Activated naive CD4-positive, alpha-beta T cell treated with anti-CD3 and anti-CD28 coated beads for 36 hours (primary cell): ENCODE measurements around the gene MMP20. TPM values are rescaled to one million over a fixed set of nuclear protein-coding genes. Genes with fewer than 3 reads are reported as not detected.

Experiments used
- CTCF ChIA-PET: fragments of 350-600 bp; sonication (Branson Sonifier 250); formaldehyde crosslinking; loops from one replicate; lab custom pipeline; 2021; ENCODE audit warnings: antibody characterized with exemption; lab: Charles Lee
- DNase-seq: peaks from one replicate; pipeline ENCODE4 v3.0.0-alpha.2; 2020
- H3K27ac Mint-ChIP-seq: one replicate; pipeline ENCODE4 v1.8.0; 2021; ENCODE audit warnings: mild to moderate bottlenecking, mixed read lengths
- H3K27me3 Mint-ChIP-seq: one replicate; pipeline ENCODE4 v1.8.0; 2021; ENCODE audit warnings: low read depth, mixed read lengths
- H3K36me3 Mint-ChIP-seq: one replicate; pipeline ENCODE4 v1.8.0; 2021; ENCODE audit warnings: low read depth, mixed read lengths
- H3K4me1 Mint-ChIP-seq: one replicate; pipeline ENCODE4 v1.8.0; 2021; ENCODE audit warnings: low read depth, mixed read lengths
- H3K4me3 Mint-ChIP-seq: one replicate; pipeline ENCODE4 v1.8.0; 2021; ENCODE audit warnings: mild to moderate bottlenecking, moderate library complexity, mixed read lengths
- H3K9me3 Mint-ChIP-seq: one replicate; pipeline ENCODE4 v1.8.0; 2021; ENCODE audit warnings: mixed read lengths
- intact Hi-C: fragments of 100-400 bp; cut with micrococcal nuclease; formaldehyde crosslinking; loops from one replicate; pipeline ENCODE4 v1.15.1; 2023
- total RNA-seq, 2 experiments: library from RNA; stranded (reverse); gene quantifications; one replicate each; pipeline ENCODE4 v1.2.3, GENCODE V29; 2021

MMP20 gene
- total RNA-seq, 2 experiments from 2014 or later, result not detected

GRCh38 chr11:102620179-102620578 is 5.0 kb downstream of the MMP20 start:
- Mint-ChIP-seq H3K4me1 (no peaks in the 10 kb centered on the region), H3K4me3 (no peak overlapping the region), H3K36me3 (no peaks in the 10 kb centered on the region), H3K27ac (no peak overlapping the region), H3K9me3 (no peaks in the 10 kb centered on the region), H3K27me3 (peaks cover 6% of the 10 kb centered on the region)
- DNase-seq, result no peak
- CTCF ChIA-PET, result interaction anchor here (1.2 to 1.3 kb wide), 2 partner anchors 46 to 279 kb away, joined by 3 to 4 read pairs; no protein-coding TSS in a partner anchor
- intact Hi-C loops, result no loop called here

DNA sequence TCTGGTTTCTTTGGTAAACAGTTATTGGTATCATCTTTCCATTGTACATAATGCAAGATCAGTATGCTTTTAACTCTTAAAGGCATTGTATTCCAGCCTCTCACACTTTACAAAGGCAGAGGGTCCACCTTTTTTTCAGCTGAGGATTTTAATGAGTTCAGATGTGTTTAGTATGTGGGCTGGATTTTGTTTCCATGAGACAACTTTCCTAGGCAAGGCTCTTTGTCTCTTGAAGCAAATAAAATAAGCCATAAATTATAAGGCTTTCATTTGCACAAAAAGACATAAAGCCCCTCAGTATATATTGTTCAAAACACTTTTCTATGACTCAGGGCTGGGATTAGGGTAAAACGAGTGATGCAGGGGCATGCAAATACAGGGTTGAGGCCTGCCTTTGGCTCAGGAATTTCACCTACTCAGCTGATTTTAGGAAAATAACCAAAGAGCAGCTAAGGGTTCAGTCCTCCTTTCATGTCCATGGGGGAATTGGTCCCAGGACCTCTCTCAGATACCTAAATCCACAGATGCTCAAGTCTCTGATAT is 7.6 kb downstream of the MMP20 start:
- no peak for DNase-seq
- no peak overlapping the region for H3K27ac Mint-ChIP-seq
- CTCF ChIA-PET, result interaction anchor here (6.3 kb wide), 1 partner anchor 121 kb away, joined by 52 read pairs; no protein-coding TSS in a partner anchor
- H3K4me3 Mint-ChIP-seq, result no peak overlapping the region
- peaks cover 4% of the 10 kb centered on the region for H3K4me1 Mint-ChIP-seq
- intact Hi-C loops, result no loop called here
- no peaks in the 10 kb centered on the region for H3K36me3 Mint-ChIP-seq
- H3K9me3 Mint-ChIP-seq, result no peaks in the 10 kb centered on the region
- H3K27me3 Mint-ChIP-seq, result peaks cover 4% of the 10 kb centered on the region

- H3K9me3 Mint-ChIP-seq, result no peaks in the 10 kb centered on the region
- no peak overlapping the region for H3K4me3 Mint-ChIP-seq
- peaks cover 12% of the 10 kb centered on the region for H3K4me1 Mint-ChIP-seq
- no peaks in the 10 kb centered on the region for H3K36me3 Mint-ChIP-seq
- intact Hi-C loops, result no loop called here
- no peak for DNase-seq
- CTCF ChIA-PET, result interaction anchor here (0.8 to 6.3 kb wide), 6 partner anchors 50 to 274 kb away, joined by 3 to 52 read pairs (median 4); no protein-coding TSS in a partner anchor
- H3K27me3 Mint-ChIP-seq, result peaks cover 2% of the 10 kb centered on the region
- H3K27ac Mint-ChIP-seq, result no peak overlapping the region
These were observed 9.2 kb downstream of the MMP20 start for GRCh38 chr11:102615894-102616432.

GRCh38 chr11:102615077-102615893 is 9.8 kb downstream of the MMP20 start:
- intact Hi-C loops, result no loop called here
- H3K9me3 Mint-ChIP-seq, result no peaks in the 10 kb centered on the region
- H3K27me3 Mint-ChIP-seq, result peaks cover 2% of the 10 kb centered on the region
- no peaks in the 10 kb centered on the region for H3K36me3 Mint-ChIP-seq
- H3K4me1 Mint-ChIP-seq, result peaks cover 13% of the 10 kb centered on the region
- CTCF ChIA-PET, result interaction anchor here (0.6 to 6.3 kb wide), 9 partner anchors 51 to 321 kb away, joined by 3 to 52 read pairs (median 23); no protein-coding TSS in a partner anchor
- H3K27ac Mint-ChIP-seq, result no peak overlapping the region
- no peak overlapping the region for H3K4me3 Mint-ChIP-seq
- DNase-seq, result no peak

DNA sequence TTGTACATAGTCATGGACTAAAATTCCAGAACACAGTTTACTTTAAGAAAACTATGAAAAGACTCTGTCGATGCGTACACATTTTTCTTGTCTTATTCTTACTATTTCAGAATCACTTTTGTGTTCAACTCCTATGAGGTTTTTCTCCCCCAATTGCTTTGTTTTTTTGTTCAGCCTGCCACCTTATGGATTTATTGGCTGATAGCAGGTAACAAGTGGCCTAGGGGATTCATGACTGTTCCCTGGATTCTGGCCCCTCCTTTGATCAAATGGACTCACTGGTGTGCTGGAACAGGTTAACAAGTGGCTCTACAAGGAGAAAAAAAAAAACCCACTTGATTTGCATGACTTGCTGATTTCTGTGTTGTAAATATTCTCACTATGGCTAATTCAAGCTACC is 10.6 kb downstream of the MMP20 start:
- intact Hi-C loops, result loop anchor here (5.0 kb wide), 3 partner anchors 92 to 347 kb away; partner anchors contain the start of gene TMEM123
- no peak overlapping the region for H3K27ac Mint-ChIP-seq
- no peak overlapping the region for H3K4me3 Mint-ChIP-seq
- CTCF ChIA-PET, result interaction anchor here (0.6 to 6.3 kb wide), 20 partner anchors 10 to 608 kb away, joined by 3 to 52 read pairs (median 10); partner anchors contain the start of gene MMP20
- no peaks in the 10 kb centered on the region for H3K36me3 Mint-ChIP-seq
- H3K27me3 Mint-ChIP-seq, result no peaks in the 10 kb centered on the region
- peaks cover 13% of the 10 kb centered on the region for H3K4me1 Mint-ChIP-seq
- no peaks in the 10 kb centered on the region for H3K9me3 Mint-ChIP-seq
- DNase-seq, result no peak

DNA sequence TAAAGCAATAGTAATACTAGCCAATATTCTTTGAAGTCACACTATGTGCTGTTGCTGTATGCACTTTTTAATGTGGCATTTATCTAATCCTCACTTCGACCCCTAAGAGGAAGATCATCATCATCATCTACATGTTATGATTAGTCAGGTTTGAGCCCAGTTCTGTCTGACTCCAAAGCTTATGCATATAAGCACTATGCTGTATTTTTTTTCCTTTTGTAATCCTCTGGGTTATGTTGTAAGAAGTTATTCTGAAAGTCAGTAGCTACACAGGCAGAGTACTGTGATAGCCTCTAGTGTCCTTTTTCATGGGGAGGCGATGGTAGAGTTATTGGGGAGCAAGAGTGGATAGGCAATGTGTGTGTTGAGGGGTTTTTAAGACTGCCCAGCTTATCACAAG is 11.1 kb downstream of the MMP20 start:
- Mint-ChIP-seq H3K9me3 (no peaks in the 10 kb centered on the region), H3K27ac (no peak overlapping the region), H3K4me1 (peaks cover 13% of the 10 kb centered on the region), H3K27me3 (no peaks in the 10 kb centered on the region), H3K36me3 (no peaks in the 10 kb centered on the region), H3K4me3 (no peak overlapping the region)
- CTCF ChIA-PET, result interaction anchor here (0.6 to 6.3 kb wide), 33 partner anchors 11 to 753 kb away, joined by 3 to 52 read pairs (median 6); partner anchors contain the start of gene MMP20
- no peak for DNase-seq
- intact Hi-C loops, result loop anchor here (5.0 kb wide), 3 partner anchors 92 to 347 kb away; partner anchors contain the start of gene TMEM123

- DNase-seq, result no peak
- intact Hi-C loops, result loop anchor here (1.0 to 5.0 kb wide), 9 partner anchors 53 to 346 kb away; partner anchors contain the start of gene TMEM123
- Mint-ChIP-seq H3K36me3 (no peaks in the 10 kb centered on the region), H3K4me1 (peaks cover 13% of the 10 kb centered on the region), H3K9me3 (no peaks in the 10 kb centered on the region), H3K27me3 (no peaks in the 10 kb centered on the region), H3K27ac (no peak overlapping the region), H3K4me3 (no peak overlapping the region)
- CTCF ChIA-PET, result interaction anchor here (0.7 to 6.3 kb wide), 41 partner anchors 10 to 753 kb away, joined by 3 to 52 read pairs (median 6); partner anchors contain the start of gene MMP20
These were observed 11.7 kb downstream of the MMP20 start for GRCh38 chr11:102613450-102613849.

GRCh38 chr11:102611291-102611690 is 13.8 kb downstream of the MMP20 start:
- peaks cover 13% of the 10 kb centered on the region for H3K4me1 Mint-ChIP-seq
- H3K27me3 Mint-ChIP-seq, result no peaks in the 10 kb centered on the region
- no peak for DNase-seq
- H3K27ac Mint-ChIP-seq, result no peak overlapping the region
- intact Hi-C loops, result loop anchor here (1.0 to 5.0 kb wide), 4 partner anchors 12 to 344 kb away; partner anchors contain the start of gene TMEM123
- no peak overlapping the region for H3K4me3 Mint-ChIP-seq
- no peaks in the 10 kb centered on the region for H3K36me3 Mint-ChIP-seq
- no peaks in the 10 kb centered on the region for H3K9me3 Mint-ChIP-seq
- CTCF ChIA-PET, result interaction anchor here (1.0 to 4.9 kb wide), 8 partner anchors 35 to 321 kb away, joined by 3 to 50 read pairs (median 10); no protein-coding TSS in a partner anchor

DNA sequence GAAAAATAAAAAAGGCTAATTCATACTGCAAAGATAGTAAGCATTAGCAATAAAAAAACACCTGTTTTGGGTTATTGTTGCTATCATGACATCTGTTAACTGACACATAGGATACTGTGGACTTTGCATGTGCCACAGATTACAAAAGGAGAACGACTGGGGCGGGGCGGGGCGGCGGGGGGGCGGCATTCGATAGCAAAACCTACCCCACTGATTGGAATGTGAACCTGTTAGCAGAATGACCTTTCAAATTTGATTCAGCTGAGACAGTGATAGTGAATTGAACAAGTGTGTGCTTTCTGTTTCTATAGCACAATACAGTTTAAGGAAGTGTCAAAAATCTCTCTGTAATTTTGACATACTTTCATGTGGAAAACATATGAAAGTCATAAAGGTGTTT is 14.9 kb downstream of the MMP20 start:
- Mint-ChIP-seq H3K27ac (no peak overlapping the region), H3K9me3 (no peaks in the 10 kb centered on the region), H3K27me3 (no peaks in the 10 kb centered on the region), H3K4me3 (no peak overlapping the region), H3K4me1 (peaks cover 13% of the 10 kb centered on the region), H3K36me3 (no peaks in the 10 kb centered on the region)
- DNase-seq, result no peak
- CTCF ChIA-PET, result interaction anchor here (0.9 to 4.6 kb wide), 5 partner anchors 34 to 320 kb away, joined by 3 to 50 read pairs (median 4); no protein-coding TSS in a partner anchor
- intact Hi-C loops, result loop anchor here (5.0 kb wide), 3 partner anchors 88 to 343 kb away; partner anchors contain the start of gene TMEM123

GRCh38 chr11:102608699-102609098 is 16.4 kb downstream of the MMP20 start:
- H3K27me3 Mint-ChIP-seq, result no peaks in the 10 kb centered on the region
- intact Hi-C loops, result no loop called here
- CTCF ChIA-PET, result no interaction called here
- H3K4me1 Mint-ChIP-seq, result peaks cover 13% of the 10 kb centered on the region
- DNase-seq, result no peak
- H3K9me3 Mint-ChIP-seq, result no peaks in the 10 kb centered on the region
- no peak overlapping the region for H3K4me3 Mint-ChIP-seq
- no peaks in the 10 kb centered on the region for H3K36me3 Mint-ChIP-seq
- H3K27ac Mint-ChIP-seq, result no peak overlapping the region

GRCh38 chr11:102604875-102605274 is 20.3 kb downstream of the MMP20 start:
- intact Hi-C loops, result no loop called here
- CTCF ChIA-PET, result interaction anchor here (0.6 to 1.4 kb wide), 3 partner anchors 18 to 62 kb away, joined by 3 to 6 read pairs (median 3); no protein-coding TSS in a partner anchor
- H3K36me3 Mint-ChIP-seq, result no peaks in the 10 kb centered on the region
- H3K4me1 Mint-ChIP-seq, result peaks cover 10% of the 10 kb centered on the region
- H3K9me3 Mint-ChIP-seq, result no peaks in the 10 kb centered on the region
- no peak for DNase-seq
- H3K27me3 Mint-ChIP-seq, result no peaks in the 10 kb centered on the region
- H3K4me3 Mint-ChIP-seq, result no peak overlapping the region
- H3K27ac Mint-ChIP-seq, result no peak overlapping the region
